GM19452 (cell line): Measurements from ENCODE around the gene NOTCH2.

ENCODE experiments used
- ATAC-seq: cut with Tn5 transposase; IDR thresholded peaks from one replicate; pipeline ENCODE4 v1.9.1; 2021; ENCODE audit not compliant: unreplicated experiment

NOTCH2 gene

GRCh38 chr1:119948342-119949214, 120.9 kb downstream of the NOTCH2 start:
- ATAC-seq, result peak; percentile 56

- ATAC-seq, result no peak
Measured at GRCh38 chr1:119947468-119947867, 122.0 kb downstream of the NOTCH2 start.

DNA sequence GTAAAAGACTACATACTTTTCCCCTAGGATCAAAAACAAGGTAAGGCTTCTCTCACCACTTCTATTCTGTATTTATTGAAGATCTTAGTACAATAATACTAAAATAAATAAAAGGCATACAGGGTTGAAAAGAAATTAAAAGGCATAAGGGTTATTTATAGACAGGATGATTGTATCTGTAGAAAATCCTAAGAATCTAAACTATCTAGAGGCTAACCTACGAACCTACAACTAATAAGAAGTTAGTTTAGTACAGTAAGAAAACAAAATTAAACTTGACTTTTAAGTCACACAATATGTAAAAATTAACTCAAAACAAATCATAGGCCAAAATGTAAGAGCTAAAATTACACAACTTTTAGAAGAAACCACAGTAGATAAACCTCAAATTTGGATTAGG, 122.7 kb downstream of the NOTCH2 start:
- no peak for ATAC-seq

DNA sequence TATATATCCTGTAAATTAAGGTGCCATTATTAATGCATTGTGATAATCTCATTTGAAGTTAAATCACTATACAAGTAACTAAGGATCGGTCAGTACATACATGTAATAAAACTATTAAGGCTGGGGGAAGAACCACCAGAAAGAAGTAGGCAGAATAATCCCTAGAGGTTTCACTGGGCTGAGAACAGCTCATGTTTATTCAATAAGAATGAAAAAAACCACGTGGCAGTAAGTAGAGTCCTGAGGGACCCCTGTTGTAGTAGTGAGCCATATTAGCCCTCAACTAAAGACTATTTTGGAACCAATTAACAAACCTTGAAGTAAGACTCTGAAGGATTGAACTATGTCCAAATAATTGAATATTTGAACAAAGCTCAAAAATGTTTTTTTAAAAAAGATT, 126.2 kb downstream of the NOTCH2 start:
- no peak for ATAC-seq

GRCh38 chr1:119941392-119941791, 128.1 kb downstream of the NOTCH2 start:
- ATAC-seq, result no peak

GRCh38 chr1:119940697-119941096, 128.8 kb downstream of the NOTCH2 start:
- no peak for ATAC-seq

GRCh38 chr1:119937198-119937597, 132.3 kb downstream of the NOTCH2 start:
- ATAC-seq, result no peak

DNA sequence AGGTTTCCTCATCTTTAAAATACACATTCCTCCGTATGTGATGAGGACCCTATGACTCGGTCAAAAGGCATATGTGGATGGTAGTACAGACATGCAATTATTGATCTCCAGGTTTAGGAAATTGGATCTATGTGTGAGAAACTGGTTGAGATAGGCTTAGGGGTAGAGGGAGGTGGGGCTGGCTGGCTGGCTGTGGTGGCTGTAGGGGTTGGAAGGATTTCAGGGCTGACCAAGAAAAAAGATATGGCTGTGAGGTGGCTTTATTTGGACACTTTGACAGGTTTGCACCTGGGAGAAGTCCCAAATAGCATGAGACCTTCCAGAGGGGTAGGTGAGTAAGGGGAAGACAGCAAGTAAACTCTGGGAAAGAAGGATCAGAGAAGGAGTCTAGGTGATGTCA, 133.5 kb downstream of the NOTCH2 start:
- ATAC-seq, result no peak

DNA sequence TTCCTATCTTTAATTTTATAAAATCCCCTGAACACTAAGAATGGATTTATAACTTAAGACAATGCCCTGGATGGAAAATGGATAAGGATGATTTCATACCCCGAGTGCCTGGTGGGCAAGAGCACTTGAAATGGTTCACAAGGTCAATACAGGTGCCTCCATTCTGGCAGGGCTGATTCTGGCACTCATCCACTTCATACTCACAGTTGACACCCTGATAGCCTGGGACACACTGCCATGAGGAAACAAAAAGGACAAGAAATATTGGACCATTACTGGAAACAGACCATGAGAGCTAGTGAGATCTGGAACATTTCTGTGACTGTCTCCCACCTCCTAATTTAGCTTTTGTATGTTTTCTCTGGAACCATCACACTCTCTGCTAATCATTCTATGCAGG, 134.1 kb downstream of the NOTCH2 start:
- ATAC-seq, result no peak

GRCh38 chr1:119933397-119933796, 136.1 kb downstream of the NOTCH2 start:
- no peak for ATAC-seq

DNA sequence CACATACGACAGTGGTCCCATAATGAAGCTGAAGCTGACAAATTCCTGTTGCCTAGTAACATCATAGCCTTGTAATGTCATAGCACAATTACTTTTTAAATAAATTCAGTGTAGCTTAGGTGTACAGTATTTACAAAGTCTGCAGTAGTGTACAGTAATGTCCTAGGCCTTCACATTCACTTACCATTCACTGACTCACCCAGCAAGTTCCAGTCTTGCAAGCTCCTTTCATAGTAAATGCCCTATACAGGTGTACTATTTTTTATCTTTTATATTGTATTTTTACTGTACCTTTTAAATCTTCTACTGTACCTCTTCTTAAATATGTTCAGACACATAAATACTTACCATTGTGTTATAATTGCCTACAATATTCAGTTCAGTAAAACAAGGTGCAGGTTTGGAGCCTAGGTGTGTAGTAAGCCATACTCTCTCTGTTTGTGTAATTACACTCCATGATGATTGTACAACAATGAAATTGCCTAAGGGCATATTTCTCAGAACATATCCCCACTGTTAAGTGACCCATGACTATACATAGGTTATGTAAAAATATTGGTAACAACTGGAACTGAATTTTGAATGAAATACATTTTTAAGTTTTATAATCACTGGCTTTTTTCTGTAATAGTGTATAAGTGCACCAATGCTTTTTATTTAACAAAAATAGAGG, 139.7 kb downstream of the NOTCH2 start:
- ATAC-seq, result no peak

GRCh38 chr1:119926553-119926952, 142.9 kb downstream of the NOTCH2 start:
- no peak for ATAC-seq

DNA sequence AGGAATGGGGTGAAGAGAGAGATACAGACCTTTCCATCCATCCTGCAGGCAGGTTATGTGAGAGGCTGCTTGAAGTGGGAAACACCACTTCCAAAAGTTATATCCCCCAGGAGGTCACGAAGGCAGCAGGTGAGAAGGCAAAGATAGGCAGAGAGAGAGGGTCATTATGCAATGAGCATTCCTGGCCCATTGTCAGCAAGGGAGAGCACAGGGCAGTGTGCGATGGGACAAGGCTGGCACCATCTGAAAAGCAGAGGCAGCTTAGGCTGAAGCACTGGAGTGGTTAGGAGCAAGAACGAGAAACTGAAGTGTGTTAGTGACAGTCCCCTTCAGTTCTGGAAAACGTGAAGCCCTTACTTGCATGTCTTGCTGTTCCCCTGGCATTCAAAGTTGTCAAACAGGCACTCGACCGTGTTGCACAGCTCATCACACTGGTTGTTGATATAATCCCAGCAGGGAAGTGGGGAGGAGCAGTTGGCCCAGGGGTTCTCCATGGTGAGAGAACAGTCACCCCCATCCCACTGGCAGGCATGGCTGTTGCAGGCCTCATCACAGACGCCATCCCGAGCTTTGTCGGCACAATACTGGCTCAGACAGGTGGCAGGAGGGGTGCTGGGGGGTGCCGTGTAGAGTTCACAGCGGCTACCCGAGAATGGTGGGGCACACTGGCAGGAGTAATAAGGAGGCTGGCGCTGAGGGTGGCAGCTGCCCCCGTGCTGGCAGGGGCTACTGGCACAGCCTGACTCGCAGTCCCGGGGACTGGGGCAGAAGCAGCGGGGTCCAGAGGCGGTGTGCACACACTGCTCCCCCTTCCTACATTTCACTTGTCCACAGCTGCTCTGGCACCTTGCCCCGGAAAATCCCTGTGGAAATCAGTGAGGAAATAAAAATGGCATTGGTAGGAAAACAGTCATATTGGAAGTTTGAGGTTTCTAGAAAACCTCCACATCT, 144.2 kb downstream of the NOTCH2 start:
- no peak for ATAC-seq

GRCh38 chr1:119920104-119920968, 149.1 kb downstream of the NOTCH2 start:
- ATAC-seq, result no peak

DNA sequence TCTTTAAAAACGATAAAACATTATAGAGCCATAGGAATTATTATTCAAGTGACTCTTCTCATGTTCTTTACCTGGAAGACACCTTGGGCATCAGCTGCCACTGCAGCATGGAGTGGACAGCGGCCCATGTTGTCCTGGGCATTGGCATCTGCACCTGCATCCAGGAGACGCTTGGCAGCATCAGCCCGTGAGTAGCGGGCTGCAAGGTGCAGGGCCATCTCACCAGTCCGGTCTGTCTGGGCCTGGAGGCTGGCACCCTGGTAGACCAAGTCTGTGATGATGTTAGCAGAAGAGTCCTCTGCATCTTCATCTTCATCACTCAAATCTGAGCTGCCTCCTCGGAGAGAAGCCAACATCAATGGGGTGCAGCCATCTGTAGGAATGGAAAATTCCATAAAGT, 150.2 kb downstream of the NOTCH2 start:
- no peak for ATAC-seq

DNA sequence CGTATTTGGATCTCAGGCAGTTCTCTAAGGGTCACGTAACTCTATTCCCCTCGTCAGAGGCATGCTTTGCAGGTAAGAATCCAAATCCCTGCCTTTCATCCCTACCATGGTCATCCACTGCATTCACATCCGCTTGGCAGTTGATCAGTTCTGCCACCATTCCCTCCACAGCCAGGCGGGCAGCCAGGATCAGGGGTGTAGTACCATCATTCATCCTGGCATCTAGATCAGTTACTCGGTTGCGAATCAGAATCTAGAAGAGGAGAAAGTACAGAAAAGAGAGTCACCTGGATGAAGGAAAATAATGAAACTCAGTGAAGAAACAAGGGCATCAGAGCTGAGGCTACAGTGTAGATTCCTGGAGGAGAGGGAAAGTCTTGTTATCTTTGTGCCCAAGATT, 151.2 kb downstream of the NOTCH2 start:
- ATAC-seq, result no peak

- ATAC-seq, result no peak
Measured at GRCh38 chr1:119917304-119918055, 152.0 kb downstream of the NOTCH2 start.

- no peak for ATAC-seq
Measured at GRCh38 chr1:119915517-119915916, 153.9 kb downstream of the NOTCH2 start.

- ATAC-seq, result no peak
Measured at GRCh38 chr1:119914071-119914470, 155.4 kb downstream of the NOTCH2 start.

DNA sequence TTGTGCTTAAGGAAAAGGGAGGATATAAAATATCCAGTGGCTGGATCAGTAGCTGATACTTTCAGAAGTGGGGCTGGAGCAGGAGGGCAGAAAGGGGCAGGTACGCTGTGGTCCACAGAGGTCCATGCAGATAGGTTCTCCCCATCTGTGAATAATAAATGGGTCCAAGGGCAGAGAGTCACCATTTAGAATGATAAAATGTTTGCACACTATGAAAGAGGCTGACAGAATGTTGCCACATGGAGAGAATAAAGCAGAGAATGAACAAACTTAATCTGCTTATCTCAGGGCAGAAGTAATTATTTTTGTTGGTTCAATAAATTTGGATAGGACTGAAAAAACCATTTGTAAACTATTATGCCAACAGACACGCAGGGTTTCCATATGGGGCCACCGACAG, 156.5 kb downstream of the NOTCH2 start:
- no peak for ATAC-seq
